Retinal pigment epithelial cell (primary cell): ENCODE results near the gene ERBB4.

Source experiments
- DNase-seq: peaks from one replicate; pipeline ENCODE4 v3.0.0-alpha.2; 2010; ENCODE audit warnings: low read depth
- H3K4me3 ChIP-seq: 2 replicates; pipeline ENCODE4 v1.5.1; 2011; ENCODE audit warnings: mild to moderate bottlenecking, low read length, control low read depth, moderate library complexity
- CTCF ChIP-seq: conservative IDR thresholded peaks from 2 replicates; pipeline ENCODE4 v1.5.1; 2011; ENCODE audit warnings: low read depth, low read length, control low read depth, inconsistent platforms

ERBB4 gene

GRCh38 chr2:211328126-211328525 is 1210.5 kb downstream of the ERBB4 start:
- no peak for TF ChIP-seq CTCF
- no peak for DNase-seq
- no peak overlapping the region for H3K4me3 ChIP-seq
